HCT116 (cell line): ENCODE results near the gene ZEB1. TPM values are rescaled to one million over a fixed set of nuclear protein-coding genes. Genes with fewer than 3 reads are reported as not detected.

ENCODE experiments used
- ATAC-seq: fragments of 200-7000 bp; cut with Tn5 transposase; 2 replicates; pipeline ENCODE4 v1.9.1; 2020; ENCODE audit warnings: mild to moderate bottlenecking, moderate library complexity
- BruUV-seq: library from RNA; stranded (reverse); fragments of 400-500 nt; replicated peaks from 2 replicates; lab custom pipeline; 2021; lab: Mats Ljungman, UMichigan
- CTCF ChIA-PET: fragments of 300-600 bp; sonication (Branson Sonifier 250); formaldehyde crosslinking; loops from one replicate; lab custom pipeline; 2021; ENCODE audit warnings: antibody characterized with exemption; lab: Charles Lee
- POLR2A ChIA-PET: fragments of 300-600, 350-600 bp; sonication (Branson Sonifier 250); formaldehyde crosslinking; loops from one replicate; lab custom pipeline; 2021; ENCODE audit warnings: antibody characterized with exemption; lab: Charles Lee
- RAD21 ChIA-PET, 2 experiments: fragments of 300-600 bp; sonication (Branson Sonifier 250); formaldehyde crosslinking; loops; one replicate each; lab custom pipeline; 2023; ENCODE audit warnings: low total read pairs in 2 of 2; ENCODE audit not compliant: uncharacterized antibody in 2 of 2, unreplicated experiment in 2 of 2, low non-redundant PET in 1 of 2; lab: Charles Lee
- DNase-seq: peaks from one replicate; pipeline ENCODE4 v3.0.0-alpha.2; 2010; ENCODE audit warnings: low read depth, low spot score
- H2AFZ ChIP-seq: fragments of 200-600 bp; shearing (Covaris generic), sonication (generic); 2 replicates; pipeline ENCODE4 v1.6.1; 2017; ENCODE audit warnings: low read depth, mixed run types, mixed read lengths, antibody characterized with exemption, low read length; ENCODE audit not compliant: poor library complexity, severe bottlenecking
- H3K27ac ChIP-seq: 2 replicates; pipeline ENCODE4 v1.5.1; 2012; ENCODE audit warnings: low read depth, low read length
- H3K27me3 ChIP-seq: fragments of 200-600 bp; sonication (generic); 2 replicates; pipeline ENCODE4 v1.6.1; 2016; ENCODE audit warnings: mixed run types, low read length, mixed read lengths; ENCODE audit not compliant: insufficient read depth
- H3K36me3 ChIP-seq, 2 experiments: fragments of 200-500 bp in 1 of 2; fragments of 200-600 bp in 1 of 2; sonication (Bioruptor generic) in 1 of 2; sonication (generic) in 1 of 2; 2 replicates each; pipeline versions ENCODE4 v1.5.1 to v1.6.1; 2014 to 2016; ENCODE audit warnings: low read length in 2 of 2, inconsistent platforms in 1 of 2, mixed read lengths in 1 of 2, mixed run types in 1 of 2; ENCODE audit not compliant: insufficient read depth in 2 of 2, control insufficient read depth in 1 of 2
- H3K4me1 ChIP-seq, 2 experiments: fragments of 200-600 bp in 1 of 2; sonication (generic) in 1 of 2; 2 replicates each; pipeline versions ENCODE4 v1.5.1 to v1.6.1; 2012 to 2017; ENCODE audit warnings: low read length in 2 of 2, inconsistent platforms in 1 of 2, mild to moderate bottlenecking in 1 of 2, mixed read lengths in 1 of 2, mixed run types in 1 of 2, moderate library complexity in 1 of 2; ENCODE audit not compliant: insufficient read depth in 2 of 2, control insufficient read depth in 1 of 2
- H3K4me2 ChIP-seq: fragments of 200-600 bp; sonication (generic); 2 replicates; pipeline ENCODE4 v1.6.1; 2017; ENCODE audit warnings: mixed run types, low read length, mixed read lengths
- H3K4me3 ChIP-seq, 2 experiments: fragments of 200-600 bp in 1 of 2; sonication (generic) in 1 of 2; replicated peaks in 1 of 2; 2 replicates each; pipeline ENCODE4 v1.5.1; 2011 to 2016; ENCODE audit warnings: low read length in 2 of 2, control low read depth in 1 of 2, low read depth in 1 of 2, mild to moderate bottlenecking in 1 of 2, mixed read lengths in 1 of 2, mixed run types in 1 of 2
- H3K79me2 ChIP-seq: fragments of 200-600 bp; sonication (generic); 2 replicates; pipeline ENCODE4 v1.6.1; 2017; ENCODE audit warnings: mild to moderate bottlenecking, mixed run types, low read length, moderate library complexity, mixed read lengths; ENCODE audit not compliant: insufficient read depth
- H3K9ac ChIP-seq: fragments of 200-600 bp; sonication (generic); 2 replicates; pipeline ENCODE4 v1.6.1; 2016; ENCODE audit warnings: low read length, mixed read lengths
- H3K9me2 ChIP-seq: fragments of 200-600 bp; sonication (generic), shearing (Covaris generic); 2 replicates; pipeline ENCODE4 v1.6.1; 2017; ENCODE audit warnings: mixed run types, mild to moderate bottlenecking, moderate library complexity; ENCODE audit not compliant: insufficient read depth
- H3K9me3 ChIP-seq, 2 experiments: fragments of 200-500 bp in 1 of 2; fragments of 200-600 bp in 1 of 2; sonication (Bioruptor generic) in 1 of 2; sonication (generic) in 1 of 2; 2 replicates each; pipeline ENCODE4 v1.6.1; 2014 to 2017; ENCODE audit warnings: low read length in 2 of 2, mixed read lengths in 2 of 2, inconsistent platforms in 1 of 2, low read depth in 1 of 2, mild to moderate bottlenecking in 1 of 2, mixed run types in 1 of 2, moderate library complexity in 1 of 2; ENCODE audit not compliant: control insufficient read depth in 1 of 2, insufficient read depth in 1 of 2
- H4K20me1 ChIP-seq: fragments of 200-600 bp; sonication (generic), shearing (Covaris generic); 2 replicates; pipeline ENCODE4 v1.6.1; 2017; ENCODE audit warnings: mixed run types, mild to moderate bottlenecking, moderate library complexity; ENCODE audit not compliant: insufficient read depth
- ATF3 ChIP-seq: IDR thresholded peaks from 2 replicates; pipeline ENCODE4 v1.6.1; 2012
- CEBPB ChIP-seq: IDR thresholded peaks from 2 replicates; pipeline ENCODE4 v1.6.1; 2012; ENCODE audit warnings: low read depth
- CTCF ChIP-seq, 3 experiments: fragments of 200-600 bp in 1 of 3; sonication (generic) in 1 of 3; IDR thresholded peaks in 2 of 3; conservative IDR thresholded peaks in 1 of 3; 2 replicates each; pipeline ENCODE4 v1.5.1; 2012 to 2017; ENCODE audit warnings: low read depth in 2 of 3, low read length in 2 of 3, antibody characterized with exemption in 1 of 3, borderline replicate concordance in 1 of 3, control low read depth in 1 of 3, mild to moderate bottlenecking in 1 of 3, mixed read lengths in 1 of 3, mixed run types in 1 of 3, moderate library complexity in 1 of 3; ENCODE audit not compliant: insufficient read depth in 1 of 3
- EGR1 ChIP-seq: IDR thresholded peaks from 2 replicates; pipeline ENCODE4 v1.6.1; 2012; ENCODE audit warnings: low read depth
- ELF1 ChIP-seq: IDR thresholded peaks from 2 replicates; pipeline ENCODE4 v1.6.1; 2012; ENCODE audit warnings: low read depth, borderline replicate concordance
- EZH2 ChIP-seq: fragments of 200-600 bp; sonication (generic); IDR thresholded peaks from 2 replicates; pipeline ENCODE4 v1.6.1; 2017; ENCODE audit warnings: antibody characterized with exemption, mixed run types
- FOSL1 ChIP-seq: IDR thresholded peaks from 2 replicates; pipeline ENCODE4 v1.6.1; 2012; ENCODE audit warnings: low read depth
- POLR2A ChIP-seq: IDR thresholded peaks from 2 replicates; pipeline ENCODE4 v1.7.0; 2011; ENCODE audit warnings: borderline replicate concordance; ENCODE audit not compliant: insufficient read depth, insufficient read length; ENCODE audit errors: extremely low read depth
- RAD21 ChIP-seq: IDR thresholded peaks from 2 replicates; pipeline ENCODE4 v1.6.1; 2012; ENCODE audit warnings: low read depth, mild to moderate bottlenecking
- SIN3A ChIP-seq: IDR thresholded peaks from 2 replicates; pipeline ENCODE4 v1.6.1; 2012; ENCODE audit warnings: low read depth
- SP1 ChIP-seq: IDR thresholded peaks from 2 replicates; pipeline ENCODE4 v1.6.1; 2012; ENCODE audit warnings: low read depth
- SRF ChIP-seq: IDR thresholded peaks from 2 replicates; pipeline ENCODE4 v1.6.1; 2012; ENCODE audit warnings: low read depth
- TCF7L2 ChIP-seq: IDR thresholded peaks from 2 replicates; pipeline ENCODE4 v1.7.0; 2011; ENCODE audit warnings: borderline replicate concordance, inconsistent platforms; ENCODE audit not compliant: insufficient read depth, insufficient read length; ENCODE audit errors: extremely low read depth
- YY1 ChIP-seq: IDR thresholded peaks from 2 replicates; pipeline ENCODE4 v1.6.1; 2011; ENCODE audit warnings: low read length, low read depth, moderate library complexity, mild to moderate bottlenecking; ENCODE audit not compliant: insufficient replicate concordance; ENCODE audit errors: extremely low read depth
- ZBTB33 ChIP-seq: IDR thresholded peaks from 2 replicates; pipeline ENCODE4 v1.6.1; 2011; ENCODE audit warnings: mild to moderate bottlenecking, low read length, moderate library complexity; ENCODE audit not compliant: insufficient replicate concordance; ENCODE audit errors: extremely low read depth
- ZNF274 ChIP-seq: fragments of 200-500 bp; sonication (Bioruptor generic); IDR thresholded peaks from 2 replicates; pipeline ENCODE4 v1.6.1; 2014; ENCODE audit warnings: mild to moderate bottlenecking, low read depth, low read length, inconsistent platforms
- intact Hi-C: fragments of 100-400 bp; cut with micrococcal nuclease; formaldehyde crosslinking; loops from 2 replicates; pipeline ENCODE4 v1.10.0; 2022
- total RNA-seq: library from RNA; stranded (reverse); gene quantifications from one replicate; pipeline ENCODE4 v1.2.1, GENCODE V29; 2021; ENCODE audit not compliant: unreplicated experiment

Gene ZEB1
- total RNA-seq, 1 experiment from 2014 or later: 3.4 TPM

GRCh38 chr10:31466313-31466712 lies 147.3 kb downstream of the ZEB1 start (continued):
- TF ChIP-seq YY1: no peak
- no peak for TF ChIP-seq ZBTB33
- TF ChIP-seq FOSL1: no peak
- TF ChIP-seq CTCF (IDR thresholded peaks at IDR 0.05 in 2 of 3, conservative IDR thresholded peaks at IDR 0.05 in 1 of 3; ENCODE audit: borderline replicate concordance in 1 of 3, insufficient read depth in 1 of 3, low read depth in 2 of 3, low read length in 2 of 3): no peak
- no peak for TF ChIP-seq CEBPB
- no peak for TF ChIP-seq ZNF274
- TF ChIP-seq ATF3: no peak

- Histone ChIP-seq H3K27ac (no peak overlapping the region), H3K4me2 (no peak overlapping the region), H3K4me3 (no peak overlapping the region), H4K20me1 (no peaks in the 10 kb centered on the region), H3K9me2 (no peaks in the 10 kb centered on the region), H3K27me3 (no peaks in the 10 kb centered on the region), H3K9ac (no peak overlapping the region), H3K36me3 (no peaks in the 10 kb centered on the region), H2AFZ (no peak overlapping the region), H3K79me2 (no peaks in the 10 kb centered on the region), H3K4me1 (no peaks in the 10 kb centered on the region), H3K9me3 (peaks cover 0 to 6% of the 10 kb centered on the region in 2 experiments; a peak in 1 of 4 replicates)
- ATAC-seq (peak; percentile 99), DNase-seq (peak; percentile 57)
- ChIA-PET POLR2A (no interaction called here), RAD21 (interaction anchor here in 1 of 2 experiments (1.7 kb wide), 1 partner anchor 384 kb away, joined by 4 read pairs; no protein-coding TSS in a partner anchor), CTCF (interaction anchor here (0.5 to 2.1 kb wide), 9 partner anchors 8 to 716 kb away, joined by 3 to 13 read pairs (median 4); partner anchors contain the start of gene ZNF438)
- intact Hi-C loops: loop anchor here (5.0 to 10.0 kb wide), 2 partner anchors 716 to 743 kb away; no protein-coding TSS in a partner anchor
- no TSS peak for BruUV-seq
- TF ChIP-seq ELF1 (no peak), EZH2 (no peak), SRF (no peak), EGR1 (no peak), CTCF (IDR thresholded peaks at IDR 0.05 in 2 of 3, conservative IDR thresholded peaks at IDR 0.05 in 1 of 3; ENCODE audit: borderline replicate concordance in 1 of 3, insufficient read depth in 1 of 3, low read depth in 2 of 3, low read length in 2 of 3) (peak; percentile 84 to 94 (median 86)), SP1 (no peak), POLR2A (no peak), SIN3A (no peak), CEBPB (no peak), TCF7L2 (no peak), RAD21 (peak; percentile 88)
Observed at GRCh38 chr10:31467791-31468535, 148.9 kb downstream of the ZEB1 start.
